Measurements from ENCODE around the gene MBTPS1.
"Not testable (repeated sequence)": the region's sequence is repeated elsewhere in the genome, so short reads cannot be mapped to it uniquely, and the experiment has no call there.

MBTPS1 gene

DNA sequence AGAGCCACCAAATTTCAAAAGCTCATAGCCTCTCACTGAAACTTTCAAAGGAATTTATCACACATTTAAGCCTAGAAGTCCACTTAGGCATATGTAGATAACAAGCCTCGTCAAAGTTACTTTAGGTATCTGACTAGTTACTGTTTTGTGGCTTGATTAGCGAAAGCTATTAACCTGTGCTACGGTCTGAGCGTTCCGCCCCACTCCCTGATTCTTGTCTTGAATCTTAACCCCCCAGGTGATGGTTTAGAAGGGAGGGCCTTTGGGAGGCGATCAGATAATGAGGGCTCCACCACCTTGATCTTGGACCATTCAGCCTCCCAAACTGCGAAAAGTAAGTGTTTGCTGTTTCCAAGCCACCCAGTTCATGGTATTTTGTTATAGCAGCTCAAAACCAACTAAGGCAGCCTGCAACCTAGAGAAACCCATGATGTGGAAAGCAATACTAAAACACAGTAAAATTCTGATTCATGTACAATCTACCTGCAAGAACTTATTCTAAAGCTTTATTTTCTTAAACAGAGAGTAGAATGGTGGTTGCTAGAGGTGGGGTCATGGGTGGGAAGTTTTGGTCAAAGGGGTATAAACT, 21.1 kb upstream of the MBTPS1 start:
- DNase-seq = no peak

- peak; percentile 43 for DNase-seq
These were observed 20.5 kb upstream of the MBTPS1 start for GRCh38 chr16:84137287-84137686.

DNA sequence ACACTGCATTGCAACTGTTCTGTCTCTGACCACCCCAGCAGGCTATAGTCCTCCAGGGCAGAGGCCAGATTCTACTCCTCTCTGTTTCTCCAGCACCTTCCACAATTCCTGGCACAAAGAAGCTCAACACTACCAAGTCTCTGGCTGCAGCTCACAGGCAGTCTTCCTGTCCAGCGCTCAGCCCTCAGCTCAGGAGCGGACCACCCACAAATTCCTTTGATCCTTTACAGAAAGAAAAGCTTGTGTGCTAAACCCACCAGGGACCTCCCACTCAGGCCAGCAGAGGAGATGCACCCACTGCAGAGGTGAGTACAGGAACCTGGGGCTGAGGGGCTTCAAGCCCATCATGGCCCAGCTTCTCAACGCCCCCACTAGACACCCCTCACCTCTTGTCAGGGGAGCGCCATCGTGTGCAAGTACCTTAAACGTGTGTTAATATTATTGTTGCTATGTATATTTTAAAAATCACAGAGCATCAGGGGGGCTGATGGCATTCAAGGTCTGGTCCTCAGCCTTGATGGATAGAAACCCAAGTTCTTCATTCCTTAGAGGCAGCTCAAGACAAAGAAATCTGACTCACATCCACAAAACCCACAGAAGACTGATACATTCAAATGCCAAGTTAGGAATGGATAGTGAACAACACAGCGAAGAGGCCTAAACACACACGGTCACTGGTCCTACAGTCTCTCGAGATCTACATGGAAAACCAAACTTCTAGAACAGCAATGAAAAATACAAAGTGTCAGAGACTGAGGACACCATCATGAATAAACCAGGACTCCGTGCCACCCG, 19.8 kb upstream of the MBTPS1 start:
- no peak for DNase-seq

DNA sequence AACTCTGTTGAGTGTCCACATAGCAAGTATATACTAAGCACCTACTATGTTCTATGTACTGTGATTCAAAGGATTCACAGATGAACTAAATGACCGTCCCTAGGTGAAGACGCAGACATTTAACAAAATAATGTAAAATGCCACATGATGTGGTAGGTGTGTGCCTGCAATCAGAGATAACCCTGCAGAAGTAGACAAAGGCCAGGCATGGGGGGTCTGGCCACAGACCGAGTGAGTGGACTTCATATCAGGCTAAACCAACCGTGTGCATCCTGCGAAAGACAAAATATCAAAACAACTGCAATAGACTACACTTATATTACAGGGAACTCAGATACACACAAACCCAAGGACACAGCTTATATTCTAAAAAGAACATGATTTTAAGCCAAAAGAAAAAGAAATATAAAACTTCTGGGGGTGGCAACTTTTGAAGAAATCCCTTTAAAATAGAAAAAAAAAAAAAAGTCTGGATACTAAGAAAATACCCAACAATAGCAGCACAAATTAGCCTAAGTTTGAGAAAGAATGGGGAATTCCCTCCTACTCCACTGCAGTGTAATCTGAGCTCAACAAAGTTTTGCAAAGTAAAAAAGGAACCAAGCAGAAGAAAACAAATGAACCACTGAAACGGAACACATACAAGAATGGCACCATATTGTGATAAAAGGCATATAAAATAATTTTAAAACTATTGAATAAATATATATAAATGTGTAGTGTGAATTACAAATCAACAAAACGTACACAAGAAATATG, 16.0 kb upstream of the MBTPS1 start:
- no peak for DNase-seq

GRCh38 chr16:84131117-84131516, 14.4 kb upstream of the MBTPS1 start:
- no peak for DNase-seq

DNA sequence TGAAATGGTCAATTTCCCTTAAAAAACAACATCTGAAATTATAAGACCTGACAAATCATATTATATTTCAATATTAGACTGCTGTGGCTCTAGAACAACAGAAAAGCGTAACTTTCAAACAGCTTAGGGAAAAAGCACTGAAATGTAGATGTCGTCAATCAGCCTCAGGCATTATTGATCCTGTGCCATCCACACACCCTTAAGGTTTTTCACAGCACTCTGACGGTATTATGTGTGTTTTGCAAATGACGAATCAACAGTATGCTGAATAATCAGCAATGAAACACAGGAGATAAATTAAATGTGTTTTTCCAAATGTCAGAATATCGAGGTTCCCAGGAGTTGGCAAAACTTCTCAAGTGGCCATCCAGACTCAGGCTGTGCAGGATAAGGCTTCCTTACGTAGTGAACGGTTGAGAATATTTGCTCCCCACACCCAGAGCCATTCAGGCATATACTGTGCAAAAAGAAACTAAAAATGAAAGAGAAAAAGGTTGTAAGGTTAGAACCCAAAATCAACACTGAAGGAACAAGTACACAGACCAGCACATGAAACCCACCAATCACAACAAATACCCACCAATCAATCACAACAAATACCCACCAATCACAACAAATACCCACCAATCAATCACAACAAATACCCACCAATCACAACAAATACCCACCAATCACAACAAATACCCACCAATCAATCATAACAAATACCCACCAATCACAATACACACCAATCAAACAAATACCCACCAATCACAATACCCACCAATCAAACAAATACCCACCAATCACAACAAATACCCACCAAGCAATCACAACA, 7.7 kb upstream of the MBTPS1 start:
- DNase-seq = no peak

DNA sequence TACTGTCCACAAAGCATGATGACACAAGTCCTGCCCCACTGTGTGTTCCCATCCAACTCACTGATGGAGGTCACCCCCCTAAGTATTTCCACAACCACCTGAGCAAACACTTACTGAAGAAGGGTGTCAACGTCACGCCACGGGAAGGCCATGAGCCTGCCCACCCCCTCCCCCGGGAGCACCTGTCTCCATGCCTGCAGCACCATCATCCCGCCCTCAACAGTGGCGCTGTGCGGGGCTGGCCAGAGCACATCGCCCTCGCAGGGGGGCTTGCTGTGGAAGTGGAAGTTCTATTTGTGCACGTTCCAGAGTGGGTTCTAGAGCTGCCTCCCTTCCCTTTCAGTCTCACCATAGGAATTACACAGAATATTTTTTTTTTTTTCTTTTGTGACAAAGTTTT, 4.3 kb upstream of the MBTPS1 start:
- DNase-seq = no peak

GRCh38 chr16:84120023-84120422, 3.3 kb upstream of the MBTPS1 start:
- no peak for DNase-seq

DNA sequence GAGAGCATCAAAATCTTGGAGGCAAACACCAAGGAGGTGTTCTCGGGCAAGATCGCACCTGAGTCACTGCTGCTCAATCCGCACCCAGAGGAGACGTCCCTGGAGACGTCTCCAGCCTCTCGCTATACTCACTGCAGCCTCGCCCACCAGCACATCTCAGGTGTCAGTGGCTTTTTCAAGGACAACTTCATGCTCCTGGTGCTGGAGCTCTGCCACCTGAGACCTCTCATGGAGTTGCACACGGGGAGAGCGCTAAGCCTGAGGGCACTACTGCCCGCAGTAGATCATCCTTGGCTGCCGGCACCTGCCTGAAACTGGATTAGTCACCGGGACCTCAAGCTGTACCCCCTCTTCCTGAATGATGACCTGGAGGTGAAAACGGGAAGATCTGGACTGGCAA, 2.6 kb upstream of the MBTPS1 start:
- DNase-seq = no peak

GRCh38 chr16:84118315-84118714, 1.6 kb upstream of the MBTPS1 start:
- not testable (repeated sequence) for DNase-seq

- no peak for DNase-seq
These were observed 727 bp upstream of the MBTPS1 start for GRCh38 chr16:84117494-84117843.

DNA sequence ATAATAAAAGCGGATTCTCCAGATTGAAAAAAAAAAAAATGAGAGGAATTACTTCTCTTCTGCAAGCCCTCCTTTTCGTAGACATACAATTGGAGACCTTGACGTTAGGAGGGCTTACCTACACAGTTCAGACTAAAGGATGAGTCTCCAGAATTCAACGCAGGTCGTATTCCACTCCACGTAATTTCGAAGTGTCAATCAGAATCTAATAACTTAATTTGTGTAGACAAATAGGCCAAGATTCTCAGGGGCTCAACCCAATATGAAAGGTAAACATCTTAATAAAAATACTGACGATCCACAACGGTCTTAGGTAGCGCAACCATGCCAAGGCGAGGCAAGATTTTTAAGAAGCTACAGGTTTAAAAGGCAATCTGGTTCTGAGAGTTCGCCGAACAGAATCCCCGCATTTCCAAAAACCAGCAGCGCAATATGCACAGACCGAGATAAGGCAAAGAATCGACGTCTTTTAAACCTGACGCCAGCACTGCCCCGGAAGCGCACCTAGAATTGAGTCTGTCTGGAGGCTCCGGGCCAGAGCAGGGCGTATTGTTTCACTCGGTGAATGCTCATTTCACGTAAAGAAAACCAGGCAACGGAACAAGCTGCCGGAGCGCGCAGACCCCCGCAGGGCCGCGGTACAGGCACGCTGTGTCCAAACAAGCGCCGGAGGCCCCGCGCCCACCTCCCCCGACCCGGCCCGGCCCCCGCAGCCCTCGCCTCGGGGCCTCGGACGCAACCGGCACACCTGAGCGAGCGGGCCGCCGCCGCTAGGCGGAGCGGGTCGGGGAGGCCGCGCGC, 623 bp downstream of the MBTPS1 start:
- DNase-seq = no peak

- not testable (repeated sequence) for DNase-seq
These were observed 4.8 kb downstream of the MBTPS1 start for GRCh38 chr16:84111949-84112348.

- DNase-seq = no peak
These were observed 5.2 kb downstream of the MBTPS1 start for GRCh38 chr16:84111525-84111924.

DNA sequence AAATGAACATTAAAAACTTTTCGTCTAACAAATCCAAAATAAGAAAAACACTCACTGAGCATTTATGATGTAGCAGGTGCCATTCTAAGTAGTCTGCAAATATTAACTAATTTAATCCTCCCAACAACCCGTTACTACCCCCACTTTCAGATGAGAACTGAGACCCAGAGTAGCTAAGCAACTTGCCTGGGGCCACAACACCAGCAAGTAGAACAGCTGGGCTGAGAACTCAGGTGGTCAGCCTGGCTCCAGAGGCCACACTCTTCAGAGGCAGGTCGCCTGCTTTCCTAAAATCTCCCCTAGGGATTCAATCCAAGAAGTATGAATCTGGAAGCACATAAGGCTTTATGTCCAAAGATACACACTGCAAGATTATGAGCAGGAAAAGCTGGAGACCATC, 6.2 kb downstream of the MBTPS1 start:
- no peak for DNase-seq

DNA sequence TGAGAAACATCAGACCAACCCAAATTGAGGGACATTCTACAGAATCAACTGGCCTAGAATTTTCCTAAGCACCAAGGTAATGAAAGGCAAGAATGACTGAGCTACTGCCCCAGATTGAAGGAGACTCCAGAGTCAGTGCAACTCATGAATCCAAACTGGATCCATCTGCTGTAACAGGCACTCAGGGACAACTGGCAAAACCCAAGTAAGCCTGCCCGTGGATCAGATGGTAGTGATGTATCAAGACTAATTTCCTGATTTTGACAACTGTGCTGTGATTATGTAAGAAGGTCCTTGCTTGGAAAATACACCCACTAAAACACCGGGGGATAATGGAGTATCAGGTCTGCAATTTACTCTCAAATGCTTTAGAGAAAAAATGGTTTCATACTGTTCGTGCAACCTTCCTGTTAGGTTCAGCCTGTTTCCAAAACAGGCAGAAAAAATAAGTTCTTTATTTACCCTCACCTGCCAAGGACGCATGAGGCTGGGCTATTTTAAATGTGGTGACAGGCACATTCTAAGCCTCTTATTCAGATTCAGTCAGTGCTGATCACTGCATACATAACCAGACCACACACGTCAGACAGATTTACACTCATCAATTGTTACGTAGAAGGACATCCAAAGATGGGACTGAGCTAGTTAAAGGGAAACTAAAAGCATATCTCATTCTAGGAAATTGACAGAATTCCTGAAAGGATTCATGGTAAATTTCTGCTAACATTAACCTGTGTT, 7.0 kb downstream of the MBTPS1 start:
- no peak for DNase-seq

DNA sequence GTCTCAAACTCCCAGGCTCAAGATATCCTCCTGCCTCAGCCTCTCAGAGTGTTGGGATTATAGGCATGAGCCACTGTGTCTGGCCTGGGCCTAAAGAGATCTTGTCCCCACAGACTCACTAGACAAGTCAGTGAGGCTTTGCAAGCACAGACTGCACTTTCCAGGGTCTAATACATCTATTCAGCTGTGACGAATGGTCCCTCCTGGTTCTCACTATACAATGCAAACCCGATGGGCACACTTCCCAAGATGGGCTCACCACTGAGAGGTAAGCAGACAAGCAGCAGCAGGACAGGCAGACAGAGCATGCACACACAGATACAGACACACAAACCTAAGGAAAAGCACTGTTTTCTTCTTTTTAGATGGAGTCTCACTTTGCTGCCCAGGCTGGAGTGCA, 8.8 kb downstream of the MBTPS1 start:
- no peak for DNase-seq

GRCh38 chr16:84105948-84106740, 10.6 kb downstream of the MBTPS1 start:
- no peak for DNase-seq

- DNase-seq = no peak
These were observed 11.4 kb downstream of the MBTPS1 start for GRCh38 chr16:84105301-84105815.

DNA sequence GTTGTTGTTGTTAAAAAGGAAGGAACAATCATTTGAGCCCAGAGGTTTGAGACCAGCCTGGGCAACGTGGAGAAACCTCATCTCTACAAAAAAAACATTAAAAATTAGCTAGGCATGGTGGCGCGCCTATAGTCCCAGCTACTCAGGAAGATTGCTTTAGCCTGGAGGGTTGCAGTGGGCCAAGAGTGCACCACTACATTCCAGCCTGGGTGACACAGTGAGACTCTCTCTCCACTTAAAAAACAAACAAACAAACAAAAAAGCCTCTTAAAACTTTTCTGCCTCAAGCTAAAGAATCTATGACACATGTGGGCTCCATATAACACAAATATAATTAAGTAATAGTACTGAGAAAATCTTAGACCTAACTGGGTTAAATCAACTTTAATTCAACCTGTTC, 12.5 kb downstream of the MBTPS1 start:
- DNase-seq = no peak
